Neural progenitor cell (in vitro differentiated cells): Measurements from ENCODE around the gene NEGR1.

Source experiments
- EZH2 ChIP-seq: fragments of 200-600 bp; sonication (generic); IDR thresholded peaks from 2 replicates; pipeline ENCODE4 v1.6.1; 2017; ENCODE audit warnings: antibody characterized with exemption, mild to moderate bottlenecking, moderate library complexity
- EZH2phosphoT487 ChIP-seq: fragments of 200-600 bp; sonication (generic); IDR thresholded peaks from 2 replicates; pipeline ENCODE4 v1.6.1; 2017; ENCODE audit warnings: antibody characterized with exemption
- TF ChIP-seq, protein P1 (sequence below): fragments of 200-600 bp; sonication (generic); IDR thresholded peaks from 2 replicates; pipeline ENCODE4 v1.5.1; 2017; ENCODE audit warnings: antibody characterized with exemption, mild to moderate bottlenecking

DNA sequence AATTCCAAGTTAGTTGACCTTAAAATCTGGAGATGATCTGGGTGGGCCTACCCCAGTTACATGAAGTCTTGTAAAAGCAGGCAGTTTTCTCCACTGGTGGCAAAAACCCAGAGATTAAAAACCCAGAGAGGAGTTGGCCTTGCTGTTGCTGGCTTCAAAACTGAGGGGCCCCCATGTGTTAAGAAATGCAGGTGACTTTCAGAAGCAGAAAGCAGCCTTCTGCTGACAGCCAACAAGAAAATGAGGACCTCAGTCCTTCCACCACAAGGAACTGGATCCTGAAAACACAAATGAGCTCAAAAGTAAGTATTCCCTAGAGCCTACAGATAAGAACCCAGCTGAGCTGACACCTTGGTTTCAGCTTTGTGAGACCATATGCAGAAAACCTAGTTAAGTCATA is 857.8 kb downstream of the NEGR1 start:
- TF ChIP-seq EZH2phosphoT487, result no peak
- TF ChIP-seq, protein P1, sequence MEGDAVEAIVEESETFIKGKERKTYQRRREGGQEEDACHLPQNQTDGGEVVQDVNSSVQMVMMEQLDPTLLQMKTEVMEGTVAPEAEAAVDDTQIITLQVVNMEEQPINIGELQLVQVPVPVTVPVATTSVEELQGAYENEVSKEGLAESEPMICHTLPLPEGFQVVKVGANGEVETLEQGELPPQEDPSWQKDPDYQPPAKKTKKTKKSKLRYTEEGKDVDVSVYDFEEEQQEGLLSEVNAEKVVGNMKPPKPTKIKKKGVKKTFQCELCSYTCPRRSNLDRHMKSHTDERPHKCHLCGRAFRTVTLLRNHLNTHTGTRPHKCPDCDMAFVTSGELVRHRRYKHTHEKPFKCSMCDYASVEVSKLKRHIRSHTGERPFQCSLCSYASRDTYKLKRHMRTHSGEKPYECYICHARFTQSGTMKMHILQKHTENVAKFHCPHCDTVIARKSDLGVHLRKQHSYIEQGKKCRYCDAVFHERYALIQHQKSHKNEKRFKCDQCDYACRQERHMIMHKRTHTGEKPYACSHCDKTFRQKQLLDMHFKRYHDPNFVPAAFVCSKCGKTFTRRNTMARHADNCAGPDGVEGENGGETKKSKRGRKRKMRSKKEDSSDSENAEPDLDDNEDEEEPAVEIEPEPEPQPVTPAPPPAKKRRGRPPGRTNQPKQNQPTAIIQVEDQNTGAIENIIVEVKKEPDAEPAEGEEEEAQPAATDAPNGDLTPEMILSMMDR, result no peak
- TF ChIP-seq EZH2, result no peak
